IMR-90 (cell line): ENCODE results near the gene TMEM263. TPM values are rescaled to one million over a fixed set of nuclear protein-coding genes. Genes with fewer than 3 reads are reported as not detected.
A peak's percentile ranks its signal among the peaks of the same experiment; 100 is the strongest.

ENCODE experiments used
- ATAC-seq: fragments of 200-7000 bp; cut with Tn5 transposase; 2 replicates; pipeline ENCODE4 v1.9.1; 2020; ENCODE audit warnings: low read depth, mild to moderate bottlenecking, moderate library complexity
- BruUV-seq: library from RNA; stranded (reverse); fragments of 400-500 nt; replicated peaks from 2 replicates; lab custom pipeline; 2021; lab: Mats Ljungman, UMichigan
- CTCF ChIA-PET: fragments of 300-600 bp; formaldehyde crosslinking; extraction: SDS; loops from one replicate; lab custom pipeline; 2021; ENCODE audit warnings: antibody characterized with exemption; lab: Yijun Ruan, JAX
- POLR2A ChIA-PET: fragments of 300-600 bp; sonication (Branson Sonifier 250); formaldehyde crosslinking; loops from one replicate; lab custom pipeline; 2022; ENCODE audit warnings: antibody characterized with exemption; ENCODE audit not compliant: unreplicated experiment; lab: Charles Lee
- DNase-seq: peaks from one replicate; pipeline ENCODE4 v3.0.0; 2013
- H2AFZ ChIP-seq: replicated peaks from 2 replicates; pipeline ENCODE3; 2013; ENCODE audit warnings: low read length, mild to moderate bottlenecking; ENCODE audit not compliant: poor library complexity
- H2AK5ac ChIP-seq: 2 replicates; pipeline ENCODE4 v1.6.1; 2013; ENCODE audit warnings: low read depth, low read length, inconsistent platforms
- H2AK9ac ChIP-seq: replicated peaks from 2 replicates; pipeline ENCODE3; 2013; ENCODE audit warnings: mild to moderate bottlenecking, low read depth, low read length, moderate library complexity; ENCODE audit not compliant: poor library complexity
- H2BK120ac ChIP-seq: 2 replicates; pipeline ENCODE4 v1.6.1; 2013; ENCODE audit warnings: low read depth, low read length, inconsistent platforms
- H2BK15ac ChIP-seq: 3 replicates; pipeline ENCODE4 v1.6.1; 2013; ENCODE audit warnings: low read depth, low read length, inconsistent platforms
- H2BK20ac ChIP-seq: 2 replicates; pipeline ENCODE4 v1.6.1; 2013; ENCODE audit warnings: low read depth, mild to moderate bottlenecking, inconsistent platforms, low read length, moderate library complexity
- H2BK5ac ChIP-seq: 2 replicates; pipeline ENCODE4 v1.6.1; 2013; ENCODE audit warnings: mild to moderate bottlenecking, low read depth, low read length, inconsistent platforms; ENCODE audit not compliant: poor library complexity, severe bottlenecking
- H3K14ac ChIP-seq: replicated peaks from 2 replicates; pipeline ENCODE4 v1.6.1; 2013; ENCODE audit warnings: low read depth, low read length, inconsistent platforms
- H3K18ac ChIP-seq: 2 replicates; pipeline ENCODE4 v1.6.1; 2013; ENCODE audit warnings: low read depth, low read length, control low read depth
- H3K23ac ChIP-seq: 2 replicates; pipeline ENCODE4 v1.6.1; 2013; ENCODE audit warnings: low read depth, low read length, inconsistent platforms
- H3K27ac ChIP-seq: 2 replicates; pipeline ENCODE4 v1.5.1; 2013; ENCODE audit warnings: mild to moderate bottlenecking, control low read depth, low read length; ENCODE audit not compliant: insufficient read depth
- H3K27me3 ChIP-seq: 2 replicates; pipeline ENCODE4 v1.6.1; 2013; ENCODE audit warnings: low read length; ENCODE audit not compliant: control insufficient read depth, insufficient read depth
- H3K36me3 ChIP-seq: 2 replicates; pipeline ENCODE4 v1.6.1; 2013; ENCODE audit warnings: low read length, mixed read lengths; ENCODE audit not compliant: control insufficient read depth, insufficient read depth
- H3K4ac ChIP-seq: 2 replicates; pipeline ENCODE4 v1.6.1; 2013; ENCODE audit warnings: low read depth, low read length, inconsistent platforms
- H3K4me1 ChIP-seq: 2 replicates; pipeline ENCODE4 v1.6.1; 2013; ENCODE audit warnings: low read length, mixed read lengths; ENCODE audit not compliant: control insufficient read depth, insufficient read depth
- H3K4me2 ChIP-seq: 2 replicates; pipeline ENCODE4 v1.6.1; 2013; ENCODE audit warnings: low read depth, mild to moderate bottlenecking, control low read depth, low read length, moderate library complexity
- H3K4me3 ChIP-seq: 2 replicates; pipeline ENCODE4 v1.5.1; 2013; ENCODE audit warnings: low read depth, mild to moderate bottlenecking, control low read depth, low read length, moderate library complexity; ENCODE audit not compliant: insufficient read depth
- H3K56ac ChIP-seq: 2 replicates; pipeline ENCODE4 v1.6.1; 2013; ENCODE audit warnings: low read length, inconsistent platforms; ENCODE audit not compliant: insufficient read depth; ENCODE audit errors: extremely low read depth
- H3K79me1 ChIP-seq, 2 experiments: 2 replicates each; pipeline ENCODE4 v1.6.1; 2013; ENCODE audit warnings: low read length in 2 of 2, inconsistent platforms in 1 of 2, low read depth in 1 of 2
- H3K9ac ChIP-seq: 2 replicates; pipeline ENCODE4 v1.6.1; 2013; ENCODE audit warnings: low read depth, low read length, control low read depth
- H3K9me1 ChIP-seq: 2 replicates; pipeline ENCODE4 v1.6.1; 2013; ENCODE audit warnings: low read length, inconsistent platforms; ENCODE audit not compliant: insufficient read depth
- H3K9me3 ChIP-seq: 2 replicates; pipeline ENCODE4 v1.6.1; 2013; ENCODE audit warnings: low read length; ENCODE audit not compliant: control insufficient read depth, insufficient read depth
- H4K20me1 ChIP-seq: 2 replicates; pipeline ENCODE4 v1.6.1; 2013; ENCODE audit warnings: low read length, inconsistent platforms; ENCODE audit not compliant: insufficient read depth
- H4K5ac ChIP-seq: 2 replicates; pipeline ENCODE4 v1.6.1; 2013; ENCODE audit warnings: mild to moderate bottlenecking, low read depth, low read length, control low read depth
- H4K8ac ChIP-seq, 2 experiments: 2 replicates each; pipeline ENCODE4 v1.6.1; 2013; ENCODE audit warnings: low read depth in 2 of 2, low read length in 2 of 2, control low read depth in 1 of 2, inconsistent platforms in 1 of 2
- H4K91ac ChIP-seq: 2 replicates; pipeline ENCODE4 v1.6.1; 2013; ENCODE audit warnings: low read depth, low read length, inconsistent platforms; ENCODE audit not compliant: insufficient read depth
- BHLHE40 ChIP-seq: fragments of 150-350 bp; IDR thresholded peaks from 2 replicates; pipeline ENCODE4 v1.6.1; 2016; ENCODE audit warnings: mild to moderate bottlenecking, low read depth, low read length
- CEBPB ChIP-seq: IDR thresholded peaks from 2 replicates; pipeline ENCODE4 v1.6.1; 2012; ENCODE audit warnings: low read depth, low read length, improper control_type of control experiment
- CHD1 ChIP-seq: IDR thresholded peaks from 2 replicates; pipeline ENCODE4 v1.6.1; 2012; ENCODE audit warnings: low read depth, low read length, improper control_type of control experiment
- CTCF ChIP-seq: conservative IDR thresholded peaks from 2 replicates; pipeline ENCODE4 v1.5.1; 2012; ENCODE audit warnings: mild to moderate bottlenecking, low read depth, low read length, improper control_type of control experiment
- ELK1 ChIP-seq: fragments of 150-350 bp; IDR thresholded peaks from 2 replicates; pipeline ENCODE4 v1.6.1; 2016; ENCODE audit warnings: low read depth, mild to moderate bottlenecking, low read length, moderate library complexity, borderline replicate concordance
- FOS ChIP-seq: fragments of 150-350 bp; IDR thresholded peaks from 2 replicates; pipeline ENCODE4 v1.6.1; 2016; ENCODE audit warnings: low read depth, low read length
- MAFK ChIP-seq: IDR thresholded peaks from 2 replicates; pipeline ENCODE4 v1.6.1; 2012; ENCODE audit warnings: low read depth, low read length, improper control_type of control experiment
- MAZ ChIP-seq: IDR thresholded peaks from 2 replicates; pipeline ENCODE4 v1.6.1; 2012; ENCODE audit warnings: low read depth, mild to moderate bottlenecking, low read length, improper control_type of control experiment, moderate library complexity, borderline replicate concordance
- MXI1 ChIP-seq: IDR thresholded peaks from 2 replicates; pipeline ENCODE4 v1.6.1; 2012; ENCODE audit warnings: low read depth, mild to moderate bottlenecking, low read length, moderate library complexity, borderline replicate concordance
- NFE2L2 ChIP-seq: fragments of 150-350 bp; IDR thresholded peaks from 2 replicates; pipeline ENCODE4 v1.6.1; 2016; ENCODE audit warnings: low read depth, mild to moderate bottlenecking, low read length
- POLR2A ChIP-seq: IDR thresholded peaks from 2 replicates; pipeline ENCODE4 v1.6.1; 2012; ENCODE audit warnings: mild to moderate bottlenecking, low read depth, low read length
- RAD21 ChIP-seq: IDR thresholded peaks from 2 replicates; pipeline ENCODE4 v1.6.1; 2012; ENCODE audit warnings: low read length, improper control_type of control experiment
- RCOR1 ChIP-seq: IDR thresholded peaks from 2 replicates; pipeline ENCODE4 v1.6.1; 2012; ENCODE audit warnings: mild to moderate bottlenecking, low read length, improper control_type of control experiment; ENCODE audit not compliant: insufficient replicate concordance
- RFX5 ChIP-seq: IDR thresholded peaks from 2 replicates; pipeline ENCODE4 v1.8.0; 2012; ENCODE audit warnings: low read depth, mild to moderate bottlenecking, low read length, moderate library complexity
- SMC3 ChIP-seq: fragments of 150-350 bp; IDR thresholded peaks from 2 replicates; pipeline ENCODE4 v1.6.1; 2016; ENCODE audit warnings: low read depth, mild to moderate bottlenecking, antibody characterized with exemption, low read length, moderate library complexity
- USF2 ChIP-seq: fragments of 150-350 bp; IDR thresholded peaks from 2 replicates; pipeline ENCODE4 v1.6.1; 2017; ENCODE audit warnings: mild to moderate bottlenecking, antibody characterized with exemption, low read length, low read depth
- WGBS, 2 experiments: methylation state at CpG; one replicate each; pipeline versions ENCODE4 v1.1.5 to v1.1.7; 2013; ENCODE audit warnings: missing lambda C conversion rate in 2 of 2; ENCODE audit not compliant: insufficient read length in 1 of 2; ENCODE audit errors: extremely low coverage in 2 of 2; 5-methylcytosine and 5-hydroxymethylcytosine counted together
- dilution Hi-C: fragments of 300-500 bp; cut with HindIII; formaldehyde crosslinking; loops from one replicate; pipeline ENCODE4 v1.14.3; 2018; ENCODE audit warnings: low sequenced_read_pairs; ENCODE audit not compliant: unreplicated experiment
- in situ Hi-C: fragments of 300-500 bp; cut with MboI; formaldehyde crosslinking; loops from 3 replicates; pipeline ENCODE4 v1.14.3; 2019; ENCODE audit warnings: low sequenced_read_pairs, inconsistent platforms, mixed read lengths
- intact Hi-C: fragments of 100-400 bp; cut with micrococcal nuclease; formaldehyde crosslinking; loops from 2 replicates; pipeline ENCODE4 v1.10.0; 2022
- polyA plus RNA-seq, 3 experiments: library from polyadenylated mRNA; depleted of rRNA; stranded (reverse); fragments of >200 nt; gene quantifications; 2 replicates each; pipeline ENCODE4 v1.2.3, GENCODE V29; 2012; ENCODE audit warnings: low replicate concordance in 1 of 3
- total RNA-seq: library from RNA; depleted of rRNA; stranded (reverse); fragments of >200 nt; gene quantifications from 2 replicates; pipeline ENCODE4 v1.2.3, GENCODE V29; 2012

The TMEM263 gene
- total and polyA plus RNA-seq, 2 of the 4 experiments (the other 2 are of a cell fraction) = 47.9 to 99.7 TPM

GRCh38 chr12:106957583-106957982 is 1.9 kb downstream of the TMEM263 start:
- dilution Hi-C loops (no loop called here), intact Hi-C loops (no loop called here), in situ Hi-C loops (no loop called here)
- Histone ChIP-seq H3K4me2 (peak overlapping the region; percentile 96), H3K9me1 (peaks cover 6% of the 10 kb centered on the region; the same call in 1 of the 2 replicates), H4K5ac (no peak overlapping the region), H3K14ac (no peak overlapping the region; the same call in 1 of the 2 replicates), H3K56ac (no peak overlapping the region), H3K36me3 (peaks cover 10% of the 10 kb centered on the region), H2AFZ (no peak overlapping the region), H2AK5ac (no peak overlapping the region), H3K23ac (peak overlapping the region; percentile 79; the same call in 1 of the 2 replicates), H2BK5ac (peak overlapping the region; percentile 19), H3K27ac (no peak overlapping the region), H4K91ac (no peak overlapping the region), H3K4me3 (peak overlapping the region; percentile 85), H3K9ac (peak overlapping the region; percentile 94), H4K8ac (no peak overlapping the region), H3K18ac (no peak overlapping the region), H2BK15ac (no peak overlapping the region), H3K27me3 (no peaks in the 10 kb centered on the region), H2BK20ac (no peak overlapping the region), H3K79me1 (peaks cover 8 to 36% of the 10 kb centered on the region in 2 experiments), H4K20me1 (peaks cover 49% of the 10 kb centered on the region), H2BK120ac (no peak overlapping the region), H3K9me3 (no peaks in the 10 kb centered on the region), H3K4ac (no peak overlapping the region), H2AK9ac (no peak overlapping the region), H3K4me1 (peaks cover 8% of the 10 kb centered on the region)
- CTCF ChIA-PET = interaction anchor here (0.5 kb wide), 1 partner anchor 890 kb away, joined by 3 read pairs; no protein-coding TSS in a partner anchor
- BruUV-seq = TSS peak; percentile 46
- TF ChIP-seq USF2 (no peak), RCOR1 (no peak), ELK1 (no peak), CTCF (no peak), MXI1 (no peak), FOS (no peak), POLR2A (no peak), CHD1 (no peak), BHLHE40 (no peak), NFE2L2 (no peak), MAZ (no peak), RAD21 (no peak), SMC3 (no peak), CEBPB (no peak), MAFK (no peak), RFX5 (no peak)
- no peak for DNase-seq
- POLR2A ChIA-PET = interaction anchor here (0.6 to 0.7 kb wide), 2 partner anchors 26 to 698 kb away, joined by 3 read pairs; no protein-coding TSS in a partner anchor
- WGBS, 2 experiments = no CpG with 5 or more reads among the region's 1 CpG
- no peak for ATAC-seq
